ENCODE results near the gene ADCY9.
"Not testable (repeated sequence)": the region's sequence is repeated elsewhere in the genome, so short reads cannot be mapped to it uniquely, and the experiment has no call there.

ADCY9 gene

DNA sequence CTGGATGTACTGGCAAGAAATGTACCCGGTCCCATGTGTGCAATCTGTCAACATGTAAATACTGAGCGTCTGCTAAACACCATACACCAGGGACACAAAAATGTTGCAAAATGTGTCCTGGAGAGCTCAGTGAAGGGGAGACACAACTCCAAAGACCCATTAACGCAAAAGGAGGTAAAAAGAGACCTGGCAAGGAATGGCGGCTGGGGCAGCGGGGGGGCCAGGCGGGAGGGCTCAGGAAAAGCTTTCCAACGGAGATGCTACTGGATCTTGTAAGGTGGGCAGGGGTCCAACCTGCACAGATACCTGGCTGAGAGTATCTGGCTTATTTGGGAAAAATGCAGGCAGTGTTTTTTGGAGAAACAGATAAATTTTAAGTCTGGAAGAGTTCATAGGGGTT is 40.7 kb downstream of the ADCY9 start:
- no peak for DNase-seq (ENCODE audit: low read depth)
- TF ChIP-seq, protein P1, sequence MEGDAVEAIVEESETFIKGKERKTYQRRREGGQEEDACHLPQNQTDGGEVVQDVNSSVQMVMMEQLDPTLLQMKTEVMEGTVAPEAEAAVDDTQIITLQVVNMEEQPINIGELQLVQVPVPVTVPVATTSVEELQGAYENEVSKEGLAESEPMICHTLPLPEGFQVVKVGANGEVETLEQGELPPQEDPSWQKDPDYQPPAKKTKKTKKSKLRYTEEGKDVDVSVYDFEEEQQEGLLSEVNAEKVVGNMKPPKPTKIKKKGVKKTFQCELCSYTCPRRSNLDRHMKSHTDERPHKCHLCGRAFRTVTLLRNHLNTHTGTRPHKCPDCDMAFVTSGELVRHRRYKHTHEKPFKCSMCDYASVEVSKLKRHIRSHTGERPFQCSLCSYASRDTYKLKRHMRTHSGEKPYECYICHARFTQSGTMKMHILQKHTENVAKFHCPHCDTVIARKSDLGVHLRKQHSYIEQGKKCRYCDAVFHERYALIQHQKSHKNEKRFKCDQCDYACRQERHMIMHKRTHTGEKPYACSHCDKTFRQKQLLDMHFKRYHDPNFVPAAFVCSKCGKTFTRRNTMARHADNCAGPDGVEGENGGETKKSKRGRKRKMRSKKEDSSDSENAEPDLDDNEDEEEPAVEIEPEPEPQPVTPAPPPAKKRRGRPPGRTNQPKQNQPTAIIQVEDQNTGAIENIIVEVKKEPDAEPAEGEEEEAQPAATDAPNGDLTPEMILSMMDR (IDR thresholded peaks at IDR 0.05; ENCODE audit: low read depth, low read length, missing control alignments) = no peak
- in situ Hi-C loops (cut with HindIII; ENCODE audit: low sequenced_read_pairs) = no loop called here
- H3K4me3 ChIP-seq (ENCODE audit: low read depth, low read length) = no peak overlapping the region

DNA sequence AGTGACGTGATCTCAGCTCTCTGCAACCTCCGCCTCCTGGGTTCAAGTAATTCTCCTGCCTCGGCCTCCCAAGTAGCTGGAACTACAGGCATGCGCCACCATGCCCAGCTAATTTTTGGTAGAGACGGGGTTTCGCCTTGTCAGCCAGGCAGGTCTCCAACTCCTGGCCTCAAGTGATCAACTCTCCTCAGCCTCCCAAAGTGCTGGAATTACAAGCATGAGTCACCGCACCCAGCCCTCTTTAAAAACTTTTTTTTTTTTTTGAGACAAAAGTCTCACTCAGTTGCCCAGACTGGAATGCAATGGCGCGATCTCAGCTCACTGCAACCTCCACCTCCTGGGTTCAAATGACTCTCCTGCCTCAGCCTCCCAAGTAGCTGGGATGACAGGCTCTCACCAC is 43.1 kb downstream of the ADCY9 start:
- H3K4me3 ChIP-seq (ENCODE audit: low read depth, low read length); DNase-seq (ENCODE audit: low read depth); in situ Hi-C loops (cut with HindIII; ENCODE audit: low sequenced_read_pairs): not testable (repeated sequence)

DNA sequence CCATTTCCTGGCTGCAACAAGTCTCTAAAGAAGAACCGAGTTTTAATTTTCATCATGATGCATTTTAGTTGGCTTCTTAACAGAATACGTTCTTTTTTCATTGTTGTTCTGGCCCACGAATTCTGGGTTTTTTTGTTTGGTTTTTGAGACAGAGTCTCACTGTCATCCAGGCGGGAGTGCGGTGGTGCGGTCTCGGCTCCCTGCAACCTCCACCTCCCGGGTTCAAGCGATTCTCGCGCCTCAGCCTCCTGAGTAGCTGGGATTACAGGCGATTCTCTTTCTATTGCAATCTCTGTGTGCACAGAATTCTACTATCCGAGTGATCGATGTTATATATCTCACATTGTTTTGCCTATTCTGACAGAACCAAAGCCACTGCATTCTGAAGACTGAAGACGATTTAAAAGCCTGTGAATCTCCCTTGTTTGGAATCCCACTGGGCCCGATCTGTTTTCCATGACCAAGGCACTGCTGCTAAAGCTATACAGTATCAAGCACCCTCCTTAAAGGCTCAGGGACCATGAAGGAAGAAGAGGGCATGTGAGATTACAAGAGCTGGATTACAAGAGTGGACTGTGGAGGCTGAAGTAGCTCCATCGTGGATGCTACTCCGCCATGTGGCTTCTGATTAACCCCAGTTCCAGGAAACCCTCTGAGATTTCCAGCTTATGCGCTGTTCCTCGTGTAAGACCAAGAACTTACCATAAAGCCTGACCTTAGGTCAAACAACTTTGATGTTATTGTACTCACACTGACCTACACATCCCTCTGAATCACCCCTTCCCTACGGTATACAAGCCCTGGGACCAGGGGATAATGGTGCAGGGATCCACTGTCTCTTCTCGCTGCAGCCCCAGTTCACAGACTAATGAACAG is 44.3 kb downstream of the ADCY9 start:
- TF ChIP-seq, protein P1 (IDR thresholded peaks at IDR 0.05; ENCODE audit: low read depth, low read length, missing control alignments) = no peak
- no peak for DNase-seq (ENCODE audit: low read depth)
- no peak overlapping the region for H3K4me3 ChIP-seq (ENCODE audit: low read depth, low read length)
- in situ Hi-C loops (cut with HindIII; ENCODE audit: low sequenced_read_pairs) = no loop called here

DNA sequence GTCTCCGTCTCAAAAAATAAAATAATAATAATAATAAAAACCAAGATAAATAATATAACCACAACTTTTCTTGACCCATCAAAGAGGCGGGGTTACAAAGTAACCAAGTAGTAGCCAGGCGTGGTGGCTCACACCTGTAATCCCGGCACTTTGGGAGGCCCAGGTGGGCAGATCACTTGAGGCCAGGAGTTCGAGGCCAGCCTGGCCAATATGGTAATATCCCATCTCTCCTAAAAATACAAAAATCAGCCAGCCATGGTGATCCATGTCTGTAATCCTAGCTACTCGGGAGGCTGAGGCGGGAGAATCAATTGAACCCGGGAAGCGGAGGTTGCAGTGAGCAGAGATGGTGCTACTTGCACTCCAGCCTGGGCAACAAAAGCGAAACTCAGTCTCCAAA is 45.3 kb downstream of the ADCY9 start:
- TF ChIP-seq, protein P1 (IDR thresholded peaks at IDR 0.05; ENCODE audit: low read depth, low read length, missing control alignments) = no peak
- H3K4me3 ChIP-seq (ENCODE audit: low read depth, low read length) = no peak overlapping the region
- no peak for DNase-seq (ENCODE audit: low read depth)
- in situ Hi-C loops (cut with HindIII; ENCODE audit: low sequenced_read_pairs) = no loop called here

DNA sequence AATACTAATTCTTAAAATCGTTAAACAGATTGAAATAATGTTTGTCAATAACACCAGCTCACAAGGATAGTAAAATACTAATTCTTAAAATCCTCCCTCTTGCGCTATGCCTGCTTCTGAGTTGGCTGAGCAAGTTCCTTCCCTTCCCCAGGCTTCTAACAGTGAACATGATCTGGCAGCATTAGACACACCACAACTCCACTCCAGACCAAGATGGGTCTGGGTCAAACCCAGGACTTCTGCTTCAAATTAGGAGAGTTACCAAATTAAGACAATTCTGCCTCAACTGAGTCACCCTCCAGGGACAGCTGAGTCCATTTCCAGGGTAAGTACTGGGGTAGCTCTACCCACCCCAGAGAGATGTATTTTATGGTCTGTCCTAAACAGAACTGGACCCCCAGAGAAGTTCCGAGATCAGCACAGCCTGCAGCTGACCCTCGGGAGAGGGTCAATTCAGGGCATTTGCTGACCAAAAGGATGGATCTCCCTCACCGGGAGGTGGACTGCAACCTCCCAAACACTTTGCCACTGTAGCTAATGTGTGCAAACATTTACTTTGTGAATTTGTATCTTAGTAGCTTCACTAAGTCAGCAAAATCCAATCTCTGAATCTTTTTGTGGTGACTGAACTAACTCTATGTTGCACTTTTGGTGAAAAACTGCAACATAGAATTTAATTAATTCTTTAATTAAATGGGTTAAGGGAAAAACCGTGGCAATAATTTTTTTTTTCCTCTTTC is 48.8 kb downstream of the ADCY9 start:
- no peak overlapping the region for H3K4me3 ChIP-seq (ENCODE audit: low read depth, low read length)
- in situ Hi-C loops (cut with HindIII; ENCODE audit: low sequenced_read_pairs) = no loop called here
- TF ChIP-seq, protein P1 (IDR thresholded peaks at IDR 0.05; ENCODE audit: low read depth, low read length, missing control alignments) = no peak
- DNase-seq (ENCODE audit: low read depth) = no peak

DNA sequence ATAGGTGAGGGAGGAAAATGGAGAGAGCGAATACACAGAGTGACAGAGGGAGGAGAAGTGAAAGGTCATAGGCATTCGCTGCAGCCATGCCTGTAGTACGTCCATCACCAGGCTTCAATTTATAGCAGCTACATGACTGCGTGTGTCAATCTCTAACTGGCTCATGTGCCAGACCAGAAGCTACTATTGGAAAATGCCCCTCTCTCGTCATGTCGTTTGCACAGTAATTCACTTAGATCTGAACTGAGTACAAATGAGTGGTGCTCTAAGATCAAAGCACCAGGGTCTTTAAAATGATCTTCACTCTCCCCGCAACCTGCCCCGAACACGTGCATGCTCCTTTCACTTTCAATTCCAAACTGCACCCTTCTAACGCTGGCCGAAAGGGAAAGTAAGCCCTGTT is 51.3 kb downstream of the ADCY9 start:
- TF ChIP-seq, protein P1 (IDR thresholded peaks at IDR 0.05; ENCODE audit: low read depth, low read length, missing control alignments) = no peak
- no peak overlapping the region for H3K4me3 ChIP-seq (ENCODE audit: low read depth, low read length)
- in situ Hi-C loops (cut with HindIII; ENCODE audit: low sequenced_read_pairs) = no loop called here
- DNase-seq (ENCODE audit: low read depth) = no peak

Data from astrocyte of the cerebellum (primary cell).